ENCODE measurements around the gene HSD11B1. TPM values are rescaled to one million over a fixed set of nuclear protein-coding genes. Genes with fewer than 3 reads are reported as not detected.
A peak's percentile ranks its signal among the peaks of the same experiment; 100 is the strongest.

The HSD11B1 gene
- total RNA-seq, 2 donors from 2014 or later = 14.8 to 17.2 TPM

GRCh38 chr1:209746451-209747165 lies 42.0 kb downstream of the HSD11B1 start:
- intact Hi-C loops (cut with DNase I) = loop anchor here in 1 of 2 donors (5.0 kb wide), 1 partner anchor 169 kb away; no protein-coding TSS in a partner anchor
- DNase-seq (ENCODE audit: low spot score) = no peak

DNA sequence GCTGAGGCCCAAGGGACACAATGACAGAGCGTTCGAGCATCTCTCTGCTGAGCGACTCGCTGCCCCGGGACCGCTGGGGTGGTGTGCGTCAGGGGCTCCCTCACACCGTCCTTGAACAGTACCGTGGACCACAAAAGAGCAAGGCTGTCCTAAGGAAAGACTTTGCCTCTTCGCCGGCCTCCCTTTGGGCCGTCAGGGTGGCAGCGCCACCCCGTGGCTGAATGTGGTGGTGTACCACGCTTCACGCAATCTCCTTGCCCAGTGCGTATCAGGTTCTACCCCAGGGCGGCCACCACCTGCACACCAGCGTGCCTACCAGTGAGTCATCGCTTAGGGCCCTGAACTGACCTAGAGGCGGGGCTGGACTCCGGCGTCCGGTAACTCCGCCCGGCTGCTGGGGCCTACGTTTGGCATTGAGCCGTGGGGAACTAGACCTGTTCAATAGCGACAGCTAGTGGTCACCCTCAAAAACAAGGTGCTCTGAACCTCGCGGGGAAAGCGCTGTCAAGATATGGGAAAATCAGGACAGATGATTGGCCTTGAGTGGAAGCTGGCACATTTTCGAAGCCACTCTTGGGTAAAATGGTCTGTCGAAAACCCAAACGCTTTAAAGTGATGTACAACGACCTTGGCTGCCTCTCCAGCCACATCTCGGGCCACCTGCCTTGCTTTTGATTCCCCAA lies 43.1 kb downstream of the HSD11B1 start:
- intact Hi-C loops (cut with DNase I) = loop anchor here in 1 of 2 donors (5.0 kb wide), 1 partner anchor 170 kb away; no protein-coding TSS in a partner anchor
- DNase-seq (ENCODE audit: low spot score) = peak; percentile 96

DNA sequence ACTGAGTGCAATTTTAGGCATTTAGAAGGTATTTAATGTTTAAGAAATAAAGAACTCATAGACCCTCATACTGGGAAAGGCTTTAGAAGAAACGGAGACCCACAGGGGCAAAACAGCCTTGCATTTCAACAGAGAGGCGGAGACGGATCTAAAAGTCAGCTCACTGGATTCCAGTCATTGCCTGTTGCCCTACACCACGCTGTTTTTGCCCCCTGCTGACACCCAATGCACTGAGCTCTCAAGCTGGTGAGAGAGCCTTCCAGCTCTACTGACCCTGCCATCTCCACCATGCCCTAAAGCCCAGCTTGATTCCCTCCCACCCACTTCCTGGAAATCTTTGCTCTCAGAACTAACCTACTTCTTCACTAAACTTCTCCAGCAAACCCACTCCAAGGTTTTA lies 44.0 kb downstream of the HSD11B1 start:
- intact Hi-C loops (cut with DNase I) = loop anchor here in 1 of 2 donors (5.0 kb wide), 1 partner anchor 171 kb away; no protein-coding TSS in a partner anchor
- no peak for DNase-seq (ENCODE audit: low spot score)

DNA sequence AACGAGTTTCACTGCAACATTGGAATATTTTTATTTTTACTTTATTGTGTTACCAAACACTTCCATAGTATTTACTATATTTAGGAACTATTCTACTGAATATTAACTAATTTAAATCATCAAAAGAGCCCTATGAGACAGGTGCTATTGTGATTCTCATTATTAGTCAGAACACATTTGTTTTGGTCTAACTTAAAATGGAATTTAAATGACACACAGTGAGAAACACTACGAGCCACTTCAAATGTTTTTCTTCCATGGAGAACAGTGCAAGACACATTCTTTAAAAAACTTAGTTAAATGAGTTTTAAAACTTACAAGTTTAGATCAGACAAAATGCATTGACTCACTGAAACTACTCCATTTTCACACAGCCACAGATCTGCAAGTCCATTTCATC lies 44.6 kb downstream of the HSD11B1 start:
- DNase-seq (ENCODE audit: low spot score) = no peak
- intact Hi-C loops (cut with DNase I) = loop anchor here in 1 of 2 donors (5.0 kb wide), 1 partner anchor 172 kb away; no protein-coding TSS in a partner anchor

GRCh38 chr1:209749670-209750323 lies 45.2 kb downstream of the HSD11B1 start:
- no peak for DNase-seq (ENCODE audit: low spot score)
- intact Hi-C loops (cut with DNase I) = loop anchor here in 1 of 2 donors (5.0 kb wide), 1 partner anchor 172 kb away; no protein-coding TSS in a partner anchor

DNA sequence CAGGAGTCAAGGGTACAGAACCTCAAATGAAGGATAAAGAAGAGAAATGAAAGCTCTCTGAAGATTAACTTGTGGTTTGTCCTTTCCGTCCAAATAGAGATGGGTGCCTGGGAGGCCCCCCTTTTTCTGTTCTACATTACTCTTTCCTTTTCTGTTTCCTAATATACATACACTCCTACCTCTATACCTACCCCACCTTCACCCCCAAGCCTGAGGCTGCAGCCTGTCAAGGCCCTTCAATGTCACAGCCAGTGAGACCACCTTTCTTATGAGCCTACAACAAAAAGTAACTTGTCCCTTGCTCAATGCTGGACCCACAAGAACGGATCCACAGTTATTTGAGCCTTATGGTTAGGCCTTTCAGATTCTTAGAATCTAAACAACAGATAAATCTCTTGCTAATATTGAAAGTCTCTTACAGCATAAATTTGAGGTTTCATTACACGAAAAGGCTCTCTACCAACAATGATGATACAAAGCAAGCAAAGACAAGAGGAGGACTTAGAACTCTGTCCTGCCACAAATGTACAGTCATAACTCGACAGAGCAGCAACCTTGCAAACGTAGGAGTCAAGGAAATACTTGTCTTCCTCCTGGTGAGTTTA lies 47.1 kb downstream of the HSD11B1 start:
- intact Hi-C loops (cut with DNase I) = no loop called here

DNA sequence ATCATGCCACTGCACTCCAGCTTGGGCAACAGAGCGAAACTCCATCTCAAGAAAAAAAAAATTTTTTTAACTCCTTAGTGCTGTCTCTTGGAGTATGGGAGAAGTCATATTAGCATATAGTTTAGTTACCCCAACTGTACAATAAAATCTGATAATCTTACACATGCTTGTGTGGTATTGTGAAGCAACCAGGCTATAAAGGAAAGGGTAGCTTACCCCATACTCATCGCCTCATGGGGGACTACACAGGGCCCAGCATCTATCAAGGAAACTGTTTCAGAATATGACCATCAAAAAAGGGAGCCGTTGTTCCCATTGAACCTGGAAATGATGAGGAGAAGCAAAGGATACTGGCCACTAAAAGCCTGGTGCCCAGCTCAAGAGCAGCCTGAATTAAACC lies 48.2 kb downstream of the HSD11B1 start:
- intact Hi-C loops (cut with DNase I) = no loop called here

More for the DNA sequence above, 47.1 kb downstream of the HSD11B1 start:
- no peak for DNase-seq (ENCODE audit: low spot score)

DNA sequence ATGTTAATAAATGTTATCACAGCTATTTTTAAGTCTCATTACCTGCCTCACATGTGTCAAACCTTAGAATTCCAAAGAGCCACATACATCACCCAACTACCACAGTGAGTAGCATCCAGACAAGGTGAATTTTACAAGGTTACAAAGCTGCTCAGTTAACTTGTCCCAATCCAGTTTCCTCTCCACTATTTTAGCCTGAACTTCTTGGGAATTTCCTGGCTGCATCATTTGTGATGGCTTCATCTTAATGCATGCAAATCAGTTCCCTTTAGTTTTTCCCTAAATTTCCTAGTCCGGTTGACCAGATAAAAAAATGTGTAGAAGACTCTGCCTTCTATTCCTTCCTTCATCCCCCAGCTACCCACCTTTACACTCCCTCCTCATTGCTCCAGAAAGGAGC lies 50.6 kb downstream of the HSD11B1 start:
- intact Hi-C loops (cut with DNase I) = no loop called here
- DNase-seq (ENCODE audit: low spot score) = no peak

More for the DNA sequence above, 48.2 kb downstream of the HSD11B1 start:
- DNase-seq (ENCODE audit: low spot score) = no peak

GRCh38 chr1:209755926-209756614 lies 51.4 kb downstream of the HSD11B1 start, which contains the start of gene TRAF3IP3:
TSS of gene TRAF3IP3 (plus strand) at chr1:209756053. CDS start at chr1:209760040, 3,987 bp downstream.
- DNase-seq (ENCODE audit: low spot score) = no peak
- intact Hi-C loops (cut with DNase I) = no loop called here

- DNase-seq (ENCODE audit: low spot score) = no peak
- intact Hi-C loops (cut with DNase I) = no loop called here
Measured at GRCh38 chr1:209756615-209757445, 52.2 kb downstream of the HSD11B1 start.

GRCh38 chr1:209758400-209758799 lies 53.8 kb downstream of the HSD11B1 start:
- intact Hi-C loops (cut with DNase I) = no loop called here

DNA sequence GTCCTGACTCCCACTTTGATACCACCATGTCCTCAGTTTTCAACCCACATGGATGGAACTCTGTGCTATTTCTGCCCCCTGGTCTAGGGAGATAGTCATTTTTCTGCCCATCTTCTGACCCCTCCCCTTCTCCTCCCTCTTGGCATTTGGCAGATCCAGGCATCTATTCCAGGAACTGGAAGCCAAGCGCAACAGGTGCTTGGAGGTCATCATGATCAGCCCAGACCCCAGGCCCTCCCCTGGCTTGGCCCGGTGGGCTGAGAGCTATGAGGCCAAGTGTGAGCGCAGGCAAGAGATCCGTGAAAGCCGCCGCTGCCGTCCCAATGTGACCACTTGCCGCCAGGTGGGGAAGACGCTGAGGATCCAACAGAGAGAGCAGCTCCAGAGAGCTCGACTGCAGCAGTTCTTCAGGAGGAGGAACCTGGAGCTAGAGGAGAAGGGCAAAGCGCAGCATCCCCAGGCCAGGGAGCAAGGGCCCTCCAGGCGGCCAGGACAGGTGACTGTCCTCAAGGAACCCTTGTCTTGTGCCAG lies 55.2 kb downstream of the HSD11B1 start:
- intact Hi-C loops (cut with DNase I) = no loop called here
- DNase-seq (ENCODE audit: low spot score) = no peak

More at GRCh38 chr1:209758400-209758799, 53.8 kb downstream of the HSD11B1 start:
- DNase-seq (ENCODE audit: low spot score) = no peak

- intact Hi-C loops (cut with DNase I) = no loop called here
Measured at GRCh38 chr1:209761011-209761635, 56.5 kb downstream of the HSD11B1 start.

GRCh38 chr1:209766051-209766450 lies 61.4 kb downstream of the HSD11B1 start:
- no peak for DNase-seq (ENCODE audit: low spot score)
- intact Hi-C loops (cut with DNase I) = no loop called here

More at GRCh38 chr1:209761011-209761635, 56.5 kb downstream of the HSD11B1 start:
- no peak for DNase-seq (ENCODE audit: low spot score)

DNA sequence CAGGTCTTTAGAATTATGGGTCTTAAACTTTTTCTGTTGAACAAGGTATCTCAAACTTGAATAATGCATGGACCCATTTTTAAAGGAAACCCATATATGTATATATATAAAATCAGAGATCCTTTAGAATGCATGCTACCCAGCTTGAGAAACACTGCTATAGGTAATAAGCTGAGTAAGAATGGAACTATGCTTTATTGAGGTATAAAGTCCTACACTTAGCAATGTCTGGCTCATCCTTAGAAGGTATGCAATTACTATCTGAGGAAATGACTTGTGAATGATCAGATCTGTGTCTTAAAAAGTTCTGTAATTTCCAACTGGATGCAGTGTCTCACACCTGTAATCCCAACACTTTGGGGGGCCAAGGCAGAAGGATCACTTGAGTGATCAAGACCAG lies 62.5 kb downstream of the HSD11B1 start:
- DNase-seq (ENCODE audit: low spot score) = no peak
- intact Hi-C loops (cut with DNase I) = no loop called here

DNA sequence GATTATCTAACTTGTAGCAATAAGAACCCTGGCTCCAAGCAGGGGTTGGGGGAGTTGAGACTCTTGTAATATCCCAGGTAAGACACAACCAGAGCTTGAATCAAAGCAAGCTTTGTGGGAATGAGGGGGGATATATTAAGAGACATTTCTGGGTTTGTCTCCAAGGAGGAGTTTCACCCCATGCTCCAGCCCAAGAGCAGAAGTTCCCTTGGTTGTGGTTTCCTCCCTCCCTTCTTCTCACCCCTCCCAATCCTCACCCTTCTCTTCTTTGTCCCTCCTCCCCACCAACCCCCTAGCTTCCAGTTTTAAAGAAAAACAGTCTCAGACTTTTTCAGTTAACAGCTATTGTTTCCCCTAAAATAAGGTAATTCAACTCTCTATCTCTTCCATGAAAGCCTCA lies 63.1 kb downstream of the HSD11B1 start:
- DNase-seq (ENCODE audit: low spot score) = no peak
- intact Hi-C loops (cut with DNase I) = no loop called here

DNA sequence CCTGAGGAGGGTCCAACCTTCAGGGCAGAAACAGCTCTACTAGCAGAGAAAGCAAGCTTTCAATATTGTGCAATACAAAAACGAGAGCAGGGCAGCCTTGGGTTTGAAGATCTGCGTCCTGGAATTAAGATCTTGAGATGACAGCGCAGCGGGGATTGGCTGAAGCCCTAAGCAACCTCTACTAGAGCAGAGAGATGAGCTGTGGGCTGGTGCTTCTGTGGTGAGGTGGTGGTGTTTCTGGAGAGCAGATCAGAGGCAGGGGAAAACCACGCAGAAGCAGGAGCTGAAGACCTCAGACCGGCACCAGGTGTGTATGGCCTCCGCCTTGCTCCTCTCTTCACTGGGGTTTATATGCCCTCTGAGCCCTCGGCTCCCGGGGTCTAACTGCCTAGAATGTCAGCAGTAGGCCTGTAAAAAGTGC lies 63.7 kb downstream of the HSD11B1 start:
- intact Hi-C loops (cut with DNase I) = no loop called here
- DNase-seq (ENCODE audit: low spot score) = no peak

Measured in posterior vena cava (tissue), 2 donors.